Measurements from ENCODE around the gene NUDCD3.

NUDCD3 gene

GRCh38 chr7:44461387-44461786 is 29.1 kb downstream of the NUDCD3 start:
- TF ChIP-seq CTCF (conservative IDR thresholded peaks at IDR 0.05; ENCODE audit: low read depth) = no peak
- POLR2A ChIA-PET (ENCODE audit: low non-redundant PET) = no interaction called here
- CTCF ChIA-PET = interaction anchor here (1.2 kb wide), 1 partner anchor 220 kb away, joined by 4 read pairs; no protein-coding TSS in a partner anchor
- no peak overlapping the region for H3K27ac ChIP-seq
- peak; percentile 35 for DNase-seq (ENCODE audit: low spot score)

GRCh38 chr7:44460325-44460724 is 30.1 kb downstream of the NUDCD3 start:
- POLR2A ChIA-PET (ENCODE audit: low non-redundant PET) = no interaction called here
- TF ChIP-seq CTCF (conservative IDR thresholded peaks at IDR 0.05; ENCODE audit: low read depth) = no peak
- no peak overlapping the region for H3K27ac ChIP-seq
- CTCF ChIA-PET = interaction anchor here (0.7 to 1.2 kb wide), 3 partner anchors 17 to 261 kb away, joined by 3 to 10 read pairs (median 4); no protein-coding TSS in a partner anchor
- no peak for DNase-seq (ENCODE audit: low spot score)

GRCh38 chr7:44455155-44455554 is 35.3 kb downstream of the NUDCD3 start:
- CTCF ChIA-PET = no interaction called here
- no peak overlapping the region for H3K27ac ChIP-seq
- no peak for TF ChIP-seq CTCF (conservative IDR thresholded peaks at IDR 0.05; ENCODE audit: low read depth)

GRCh38 chr7:44454348-44454747 is 36.1 kb downstream of the NUDCD3 start:
- TF ChIP-seq CTCF (conservative IDR thresholded peaks at IDR 0.05; ENCODE audit: low read depth) = no peak
- DNase-seq (ENCODE audit: low spot score) = no peak
- H3K27ac ChIP-seq = no peak overlapping the region
- CTCF ChIA-PET = no interaction called here
- POLR2A ChIA-PET (ENCODE audit: low non-redundant PET) = no interaction called here

More at GRCh38 chr7:44455155-44455554, 35.3 kb downstream of the NUDCD3 start:
- DNase-seq (ENCODE audit: low spot score) = no peak
- POLR2A ChIA-PET (ENCODE audit: low non-redundant PET) = no interaction called here

GRCh38 chr7:44451123-44451522 is 39.3 kb downstream of the NUDCD3 start:
- CTCF ChIA-PET = no interaction called here
- POLR2A ChIA-PET (ENCODE audit: low non-redundant PET) = no interaction called here

GRCh38 chr7:44449584-44449928 is 40.9 kb downstream of the NUDCD3 start:
- ChIA-PET CTCF (no interaction called here), POLR2A (ENCODE audit: low non-redundant PET) (no interaction called here)
- no peak overlapping the region for H3K27ac ChIP-seq
- DNase-seq (ENCODE audit: low spot score) = no peak
- no peak for TF ChIP-seq CTCF (conservative IDR thresholded peaks at IDR 0.05; ENCODE audit: low read depth)

More at GRCh38 chr7:44451123-44451522, 39.3 kb downstream of the NUDCD3 start:
- DNase-seq (ENCODE audit: low spot score) = no peak
- no peak overlapping the region for H3K27ac ChIP-seq
- no peak for TF ChIP-seq CTCF (conservative IDR thresholded peaks at IDR 0.05; ENCODE audit: low read depth)

All from RWPE1 (cell line).